ENCODE results near the gene HEY2.

- TF ChIP-seq POLR2A (IDR thresholded peaks at IDR 0.05), result no peak
- TF ChIP-seq, protein P1, sequence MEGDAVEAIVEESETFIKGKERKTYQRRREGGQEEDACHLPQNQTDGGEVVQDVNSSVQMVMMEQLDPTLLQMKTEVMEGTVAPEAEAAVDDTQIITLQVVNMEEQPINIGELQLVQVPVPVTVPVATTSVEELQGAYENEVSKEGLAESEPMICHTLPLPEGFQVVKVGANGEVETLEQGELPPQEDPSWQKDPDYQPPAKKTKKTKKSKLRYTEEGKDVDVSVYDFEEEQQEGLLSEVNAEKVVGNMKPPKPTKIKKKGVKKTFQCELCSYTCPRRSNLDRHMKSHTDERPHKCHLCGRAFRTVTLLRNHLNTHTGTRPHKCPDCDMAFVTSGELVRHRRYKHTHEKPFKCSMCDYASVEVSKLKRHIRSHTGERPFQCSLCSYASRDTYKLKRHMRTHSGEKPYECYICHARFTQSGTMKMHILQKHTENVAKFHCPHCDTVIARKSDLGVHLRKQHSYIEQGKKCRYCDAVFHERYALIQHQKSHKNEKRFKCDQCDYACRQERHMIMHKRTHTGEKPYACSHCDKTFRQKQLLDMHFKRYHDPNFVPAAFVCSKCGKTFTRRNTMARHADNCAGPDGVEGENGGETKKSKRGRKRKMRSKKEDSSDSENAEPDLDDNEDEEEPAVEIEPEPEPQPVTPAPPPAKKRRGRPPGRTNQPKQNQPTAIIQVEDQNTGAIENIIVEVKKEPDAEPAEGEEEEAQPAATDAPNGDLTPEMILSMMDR (IDR thresholded peaks at IDR 0.05 in 8 of 11, conservative IDR thresholded peaks at IDR 0.05 in 3 of 11), result no peak
Observed at GRCh38 chr6:125798734-125799508, 49.5 kb downstream of the HEY2 start.
